GM12872 (cell line): Measurements from ENCODE around the gene SMARCD2.

Experiments
- CTCF ChIP-seq: IDR thresholded peaks from 3 replicates; pipeline ENCODE4 v1.5.1; 2011; ENCODE audit warnings: low read depth, mild to moderate bottlenecking, low read length, moderate library complexity; ENCODE audit not compliant: insufficient read depth

The SMARCD2 gene

GRCh38 chr17:63827002-63827800 lies 15.3 kb downstream of the SMARCD2 start, which contains the start of the genes FTSJ3 and PSMC5:
FTSJ3 (minus strand) TSS chr17:63827663; CDS start chr17:63826902, 761 bp downstream.
PSMC5 (plus strand) TSS chr17:63827431; CDS start chr17:63827491, 60 bp downstream.
- peak; percentile 79 for TF ChIP-seq CTCF

- no peak for TF ChIP-seq CTCF
Observed at GRCh38 chr17:63826468-63827001, 15.9 kb downstream of the SMARCD2 start.

GRCh38 chr17:63824362-63824761 lies 18.1 kb downstream of the SMARCD2 start:
- TF ChIP-seq CTCF: no peak

- no peak for TF ChIP-seq CTCF
Observed at GRCh38 chr17:63823659-63824331, 18.7 kb downstream of the SMARCD2 start.

GRCh38 chr17:63822537-63822936 lies 19.9 kb downstream of the SMARCD2 start:
- no peak for TF ChIP-seq CTCF

- no peak for TF ChIP-seq CTCF
Observed at GRCh38 chr17:63821804-63822203, 20.7 kb downstream of the SMARCD2 start.

GRCh38 chr17:63820963-63821561 lies 21.4 kb downstream of the SMARCD2 start:
- TF ChIP-seq CTCF: no peak
